HG03469 (cell line): ENCODE results near the gene LRRC25.

Source experiments
- ATAC-seq: cut with Tn5 transposase; IDR thresholded peaks from one replicate; pipeline ENCODE4 v1.9.1; 2021; ENCODE audit warnings: mild to moderate bottlenecking, moderate library complexity, moderate number of reproducible peaks; ENCODE audit not compliant: unreplicated experiment

LRRC25 gene

GRCh38 chr19:18436671-18437490 is 39.5 kb upstream of the LRRC25 start:
- no peak for ATAC-seq

DNA sequence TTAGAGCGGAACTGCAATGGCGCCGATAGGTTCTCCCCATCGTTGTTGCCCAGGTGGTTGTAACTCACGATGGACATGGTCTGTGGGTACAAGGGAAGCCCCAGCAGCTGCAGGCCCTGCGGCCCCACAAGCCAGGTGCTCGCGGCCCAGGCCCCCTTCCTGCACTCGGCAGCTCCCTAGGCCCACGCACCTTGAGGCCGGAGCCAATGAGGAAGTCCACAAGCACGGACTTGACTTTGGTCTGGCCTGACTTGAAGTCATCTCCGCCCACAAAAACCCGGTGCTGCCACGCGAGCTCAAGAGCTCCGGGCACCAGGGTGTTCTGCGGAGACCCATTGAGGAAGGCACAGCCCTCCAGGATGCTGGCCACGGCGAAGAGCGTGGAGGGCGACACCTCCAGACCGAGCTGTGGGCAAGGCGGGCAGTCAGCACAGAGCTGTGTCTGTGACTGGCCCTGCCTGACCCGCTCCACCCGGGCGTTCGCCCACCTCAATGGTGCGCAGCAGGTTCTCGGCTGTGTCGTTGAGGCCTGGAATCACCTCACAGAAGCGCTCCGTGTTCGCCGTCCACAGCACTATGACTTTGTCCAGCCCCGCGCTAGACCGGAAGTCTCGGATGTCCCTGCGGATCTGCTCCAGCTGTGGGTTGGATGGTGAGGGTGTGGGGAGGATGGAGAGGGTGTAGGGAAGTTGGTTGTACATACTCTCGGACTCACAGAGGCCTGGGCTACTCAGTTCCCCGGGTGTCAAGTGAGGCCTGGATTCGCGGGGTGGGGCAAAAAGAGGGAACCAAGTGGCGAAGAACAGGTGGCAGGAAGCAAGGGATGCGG is 38.6 kb upstream of the LRRC25 start:
- ATAC-seq: no peak

- ATAC-seq: no peak
These were observed 37.9 kb upstream of the LRRC25 start for GRCh38 chr19:18435178-18435841.

- no peak for ATAC-seq
These were observed 37.2 kb upstream of the LRRC25 start for GRCh38 chr19:18434411-18435175.

DNA sequence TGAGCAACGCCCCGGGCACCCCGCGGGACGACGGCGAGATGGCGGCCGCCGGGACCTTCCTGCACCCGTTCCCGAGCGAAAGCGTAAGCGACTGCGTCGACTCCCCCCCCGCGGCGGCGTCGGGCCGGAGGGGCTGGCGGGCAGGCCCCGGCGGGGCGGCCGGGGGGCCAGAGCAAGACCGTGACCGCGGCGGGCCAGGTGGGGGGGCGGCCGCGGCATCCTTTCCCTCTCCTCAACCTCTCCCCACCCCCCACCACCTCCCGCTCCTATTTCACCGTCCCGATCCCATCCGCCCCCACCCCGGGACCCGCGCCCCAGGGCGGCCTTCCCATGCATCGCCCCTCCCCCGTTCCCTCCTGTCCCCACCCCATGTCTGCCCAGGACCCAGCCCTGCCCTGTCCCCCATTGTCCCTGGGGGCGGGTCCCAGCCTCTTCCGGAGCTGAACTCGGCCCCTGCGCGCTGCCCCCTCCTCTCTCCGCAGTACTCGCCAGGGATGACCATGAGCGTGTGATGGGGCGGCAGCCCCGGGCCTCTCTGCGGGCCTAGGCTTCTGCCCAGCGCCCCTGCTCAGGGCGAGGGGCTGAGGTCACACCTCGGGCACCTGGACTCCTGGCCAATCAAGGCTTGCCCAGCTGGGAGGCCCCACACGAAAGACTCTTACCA is 36.4 kb upstream of the LRRC25 start:
- ATAC-seq: no peak

DNA sequence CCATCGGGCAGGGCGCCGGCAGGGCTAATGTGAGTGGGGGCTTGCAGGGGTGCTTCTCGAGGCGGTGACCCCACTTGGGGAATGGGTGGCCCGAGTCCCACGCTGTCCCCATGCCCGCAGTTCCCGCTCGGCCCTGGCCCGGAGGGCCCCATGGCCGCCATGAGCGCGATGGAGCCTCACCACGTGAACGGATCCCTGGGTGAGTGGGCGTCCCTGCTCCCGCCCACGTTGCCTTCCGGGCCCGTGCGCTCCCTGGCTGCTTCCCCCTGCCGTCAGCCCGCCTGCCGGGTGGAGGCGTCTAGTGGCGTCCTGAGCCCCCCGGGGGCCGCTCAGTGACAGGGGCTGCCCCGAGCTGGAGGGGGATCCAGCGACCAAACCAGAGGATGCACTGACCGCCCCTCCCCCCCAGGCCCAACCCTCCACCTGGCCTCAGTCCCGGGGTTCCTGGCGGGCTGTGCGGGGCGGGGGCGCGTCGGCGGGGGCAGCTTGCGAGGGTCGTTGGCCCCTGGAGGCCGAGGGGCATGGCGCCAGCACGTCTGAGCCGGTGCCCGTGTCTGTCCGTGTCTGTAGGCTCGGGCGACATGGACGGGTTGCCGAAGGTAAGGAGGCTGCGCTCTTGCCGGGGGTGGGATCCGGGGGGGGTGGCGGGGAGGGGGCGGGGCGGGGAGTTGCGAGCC is 35.7 kb upstream of the LRRC25 start:
- no peak for ATAC-seq

- ATAC-seq: no peak
These were observed 35.0 kb upstream of the LRRC25 start for GRCh38 chr19:18432275-18433014.

- ATAC-seq: no peak
These were observed 34.2 kb upstream of the LRRC25 start for GRCh38 chr19:18431351-18432197.

DNA sequence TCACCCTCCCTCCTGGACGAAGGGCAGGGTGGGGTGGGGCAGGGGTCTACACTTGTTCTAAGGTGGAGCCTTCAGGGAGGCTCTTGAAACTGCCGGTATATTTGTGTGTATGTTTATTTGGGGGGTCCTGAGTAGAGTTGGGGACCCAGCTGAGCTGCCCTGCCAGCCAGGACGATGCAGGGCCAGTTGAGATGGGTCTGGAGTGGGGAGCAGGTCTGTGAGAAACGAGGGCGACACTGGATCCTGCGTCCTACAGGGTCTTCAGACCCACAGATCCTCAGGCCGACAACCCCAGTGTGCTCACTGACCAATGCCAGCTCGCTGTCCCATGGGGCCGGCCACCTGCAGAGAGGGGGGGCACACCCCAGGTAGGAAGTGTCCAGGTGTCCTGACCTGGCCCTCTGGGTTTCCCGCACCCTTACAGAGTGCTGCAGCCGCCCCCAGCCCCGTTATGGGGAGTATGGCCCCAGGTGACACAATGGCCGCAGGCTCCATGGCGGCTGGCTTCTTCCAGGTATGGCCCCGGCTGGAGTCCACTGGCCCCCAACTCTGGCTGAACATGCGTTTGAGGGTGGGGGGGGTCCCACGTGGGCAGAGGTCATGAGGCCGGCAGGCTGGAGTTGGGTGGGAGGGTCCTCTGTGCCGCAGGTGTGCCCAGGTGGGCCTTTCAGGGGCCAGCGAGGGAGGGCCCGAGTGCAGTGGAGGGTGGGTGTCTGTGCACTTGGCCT is 33.2 kb upstream of the LRRC25 start:
- no peak for ATAC-seq

DNA sequence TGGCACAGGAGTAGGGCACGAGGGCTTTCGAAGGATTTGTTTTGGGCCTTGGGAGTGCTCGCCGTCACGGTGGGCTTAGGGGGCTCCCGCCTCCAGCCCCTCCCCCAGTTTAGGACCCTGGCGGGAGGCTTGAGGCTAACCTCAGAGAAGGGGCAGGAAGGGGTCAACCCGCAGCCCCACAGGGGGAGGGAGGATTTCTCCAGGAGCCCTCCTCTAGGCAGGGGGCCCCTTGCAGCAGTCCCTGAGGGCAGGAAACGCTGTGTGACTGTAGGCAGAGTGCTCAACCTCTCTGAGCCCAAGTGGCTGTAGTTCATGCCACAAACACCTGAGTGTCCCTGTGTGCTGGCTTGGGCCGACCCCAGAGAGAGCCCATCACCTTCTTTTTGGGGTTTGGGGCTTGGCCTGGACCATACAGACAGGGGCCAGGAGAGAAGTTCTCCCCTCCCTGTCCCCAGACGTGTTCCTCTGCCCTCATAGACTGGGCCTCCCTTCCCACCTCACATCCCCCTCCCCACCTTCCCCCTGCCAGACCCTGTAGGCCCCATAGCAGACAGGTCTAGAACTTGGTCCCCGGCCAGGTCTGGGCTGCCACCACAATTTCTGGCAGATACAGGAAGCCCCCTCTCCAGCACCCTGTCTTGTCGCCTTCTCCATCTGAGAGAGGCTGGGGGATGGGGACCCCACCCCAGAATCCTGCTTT is 32.4 kb upstream of the LRRC25 start:
- ATAC-seq: no peak

DNA sequence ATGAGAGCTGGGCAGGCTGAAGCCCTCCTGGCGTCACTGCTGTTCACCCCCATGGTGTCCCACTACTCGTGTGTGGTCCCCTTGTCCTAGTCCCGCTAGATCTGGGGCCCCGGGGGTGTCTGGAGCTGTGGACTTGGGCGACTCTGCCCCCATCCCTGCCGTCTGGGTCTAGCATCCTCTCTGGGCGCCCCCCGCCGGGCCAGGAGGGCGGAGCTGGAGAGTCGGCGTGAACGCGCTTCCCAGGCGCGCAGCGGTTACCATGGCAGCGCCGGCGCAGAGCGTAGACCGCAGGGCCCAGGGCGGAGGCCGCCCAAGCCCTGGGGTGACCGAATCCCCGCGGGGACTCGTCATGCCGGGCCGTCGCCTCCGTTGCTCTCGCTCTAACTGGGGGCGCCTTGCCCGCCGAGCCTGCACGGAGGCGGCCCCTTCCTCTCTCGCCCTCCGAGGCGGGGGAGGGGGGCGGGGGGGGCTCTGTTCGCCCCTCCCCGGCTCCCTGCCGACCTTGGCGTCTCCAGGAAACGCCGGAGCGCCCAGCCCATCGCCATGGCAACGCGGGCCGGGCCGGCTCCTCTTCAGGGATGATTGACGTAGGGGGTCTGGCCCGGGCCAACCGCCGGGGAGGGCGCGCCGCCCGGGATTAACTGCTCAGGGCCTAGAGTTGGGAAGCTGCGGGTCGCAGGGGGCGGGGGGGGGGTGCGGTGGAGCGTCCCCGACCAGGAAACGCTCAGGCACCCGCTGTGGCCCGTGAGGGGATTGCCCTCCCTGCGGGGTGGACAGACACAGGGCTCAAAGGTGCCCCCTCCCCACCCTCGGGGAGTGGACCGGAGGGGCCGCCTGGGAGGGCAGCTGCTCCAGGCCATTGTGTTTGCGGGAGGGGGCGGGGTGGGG is 31.6 kb upstream of the LRRC25 start:
- ATAC-seq: peak; percentile 56

DNA sequence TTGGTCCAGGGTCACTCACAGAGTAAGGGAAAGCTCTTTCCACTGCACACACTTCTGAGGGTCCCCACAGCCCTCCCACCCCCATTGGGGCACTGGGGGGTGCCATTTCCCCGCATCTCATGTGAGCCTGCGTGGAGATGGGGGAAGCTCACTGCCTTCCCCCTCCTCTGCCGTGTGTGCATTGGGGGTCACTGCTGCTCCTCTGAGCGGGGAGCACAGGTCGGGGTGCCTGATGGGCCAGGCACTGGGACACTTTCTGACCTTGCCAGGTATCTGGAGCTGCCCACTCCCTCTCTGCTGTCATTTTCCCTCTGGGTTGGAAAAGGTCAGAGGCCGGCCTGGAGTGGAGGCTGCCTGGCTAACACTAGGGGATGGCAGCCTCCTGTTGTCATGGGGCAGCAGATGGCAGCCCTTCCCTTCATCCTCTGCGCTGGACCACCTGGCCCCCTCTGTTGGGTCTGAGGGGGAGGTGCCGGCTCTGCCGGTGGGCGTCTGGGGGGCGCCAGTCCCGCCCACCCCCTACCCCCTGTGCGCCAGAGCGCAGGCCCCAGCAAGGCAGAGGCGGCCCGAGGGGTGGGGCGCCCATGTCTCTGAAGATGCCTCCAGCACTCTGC is 30.9 kb upstream of the LRRC25 start:
- ATAC-seq: no peak

- ATAC-seq: no peak
These were observed 30.3 kb upstream of the LRRC25 start for GRCh38 chr19:18427743-18428113.

GRCh38 chr19:18427080-18427742 is 29.8 kb upstream of the LRRC25 start:
- ATAC-seq: no peak

DNA sequence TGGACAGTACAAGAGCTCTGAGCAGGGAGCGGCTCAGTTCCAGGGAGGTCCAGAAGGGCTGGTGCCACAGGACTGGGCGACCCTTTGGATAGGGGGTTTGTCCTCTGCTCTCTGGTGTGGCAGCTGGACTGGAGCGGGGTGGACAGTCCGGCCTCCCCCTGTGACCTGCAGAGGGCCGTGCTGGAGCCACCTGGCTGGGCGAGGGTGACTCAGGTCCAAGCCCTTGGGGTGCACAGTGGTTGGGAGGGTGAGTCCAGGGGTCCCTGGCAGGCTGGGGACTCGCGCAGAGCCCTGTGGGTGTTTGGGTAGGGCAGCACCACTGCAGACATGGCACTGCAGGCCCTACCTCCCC is 29.0 kb upstream of the LRRC25 start:
- ATAC-seq: no peak
